GM21737 (cell line): ENCODE measurements around the gene TNXB.
A peak's percentile ranks its signal among the peaks of the same experiment; 100 is the strongest.

Source experiments
- ATAC-seq: cut with Tn5 transposase; IDR thresholded peaks from one replicate; pipeline ENCODE4 v1.9.1; 2021; ENCODE audit warnings: mild to moderate bottlenecking, moderate library complexity; ENCODE audit not compliant: unreplicated experiment

Gene TNXB, protein sequence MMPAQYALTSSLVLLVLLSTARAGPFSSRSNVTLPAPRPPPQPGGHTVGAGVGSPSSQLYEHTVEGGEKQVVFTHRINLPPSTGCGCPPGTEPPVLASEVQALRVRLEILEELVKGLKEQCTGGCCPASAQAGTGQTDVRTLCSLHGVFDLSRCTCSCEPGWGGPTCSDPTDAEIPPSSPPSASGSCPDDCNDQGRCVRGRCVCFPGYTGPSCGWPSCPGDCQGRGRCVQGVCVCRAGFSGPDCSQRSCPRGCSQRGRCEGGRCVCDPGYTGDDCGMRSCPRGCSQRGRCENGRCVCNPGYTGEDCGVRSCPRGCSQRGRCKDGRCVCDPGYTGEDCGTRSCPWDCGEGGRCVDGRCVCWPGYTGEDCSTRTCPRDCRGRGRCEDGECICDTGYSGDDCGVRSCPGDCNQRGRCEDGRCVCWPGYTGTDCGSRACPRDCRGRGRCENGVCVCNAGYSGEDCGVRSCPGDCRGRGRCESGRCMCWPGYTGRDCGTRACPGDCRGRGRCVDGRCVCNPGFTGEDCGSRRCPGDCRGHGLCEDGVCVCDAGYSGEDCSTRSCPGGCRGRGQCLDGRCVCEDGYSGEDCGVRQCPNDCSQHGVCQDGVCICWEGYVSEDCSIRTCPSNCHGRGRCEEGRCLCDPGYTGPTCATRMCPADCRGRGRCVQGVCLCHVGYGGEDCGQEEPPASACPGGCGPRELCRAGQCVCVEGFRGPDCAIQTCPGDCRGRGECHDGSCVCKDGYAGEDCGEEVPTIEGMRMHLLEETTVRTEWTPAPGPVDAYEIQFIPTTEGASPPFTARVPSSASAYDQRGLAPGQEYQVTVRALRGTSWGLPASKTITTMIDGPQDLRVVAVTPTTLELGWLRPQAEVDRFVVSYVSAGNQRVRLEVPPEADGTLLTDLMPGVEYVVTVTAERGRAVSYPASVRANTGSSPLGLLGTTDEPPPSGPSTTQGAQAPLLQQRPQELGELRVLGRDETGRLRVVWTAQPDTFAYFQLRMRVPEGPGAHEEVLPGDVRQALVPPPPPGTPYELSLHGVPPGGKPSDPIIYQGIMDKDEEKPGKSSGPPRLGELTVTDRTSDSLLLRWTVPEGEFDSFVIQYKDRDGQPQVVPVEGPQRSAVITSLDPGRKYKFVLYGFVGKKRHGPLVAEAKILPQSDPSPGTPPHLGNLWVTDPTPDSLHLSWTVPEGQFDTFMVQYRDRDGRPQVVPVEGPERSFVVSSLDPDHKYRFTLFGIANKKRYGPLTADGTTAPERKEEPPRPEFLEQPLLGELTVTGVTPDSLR (N-terminal part only)

DNA sequence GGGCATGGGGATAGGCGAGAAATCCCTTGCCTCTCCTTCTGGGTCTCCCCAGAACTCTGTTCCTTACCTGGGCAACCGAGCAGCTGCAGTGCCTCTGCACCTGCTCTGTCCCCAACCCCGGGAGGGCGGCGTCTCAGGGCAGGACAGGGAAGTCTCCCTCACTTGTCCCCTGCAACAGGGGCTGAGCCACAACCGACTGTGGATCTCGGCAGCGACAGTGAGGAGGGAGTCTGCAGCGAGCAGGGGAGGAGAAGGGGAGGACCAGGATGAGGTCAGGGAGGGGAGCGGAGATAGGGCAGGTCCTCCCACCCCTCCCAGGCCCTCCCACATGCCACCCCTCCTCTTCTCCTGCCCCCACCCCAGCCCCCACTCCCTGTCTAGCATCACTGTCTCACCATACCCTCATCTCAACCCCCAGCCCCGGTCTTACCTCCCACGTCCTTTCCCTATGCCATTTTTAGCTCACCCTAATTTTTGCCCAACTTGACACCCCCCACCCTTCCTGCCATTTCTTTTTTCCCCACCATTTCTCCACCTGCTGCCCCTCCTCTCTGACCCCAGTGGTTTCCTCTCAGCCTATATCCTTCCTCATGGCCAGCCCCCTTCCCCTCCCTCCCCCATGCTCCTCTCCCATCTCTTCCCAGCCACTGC is at the start of gene TNXB:
Gene TNXB, minus strand, starts transcription at position 225 of the 651 bp plus-strand sequence. CDS start 11,140 bp downstream, outside the sequence.
- ATAC-seq = no peak

- ATAC-seq = no peak
These were observed 48.9 kb upstream of the TNXB start for GRCh38 chr6:32158052-32158451.

GRCh38 chr6:32156891-32157290 is 47.8 kb upstream of the TNXB start:
- ATAC-seq = no peak

DNA sequence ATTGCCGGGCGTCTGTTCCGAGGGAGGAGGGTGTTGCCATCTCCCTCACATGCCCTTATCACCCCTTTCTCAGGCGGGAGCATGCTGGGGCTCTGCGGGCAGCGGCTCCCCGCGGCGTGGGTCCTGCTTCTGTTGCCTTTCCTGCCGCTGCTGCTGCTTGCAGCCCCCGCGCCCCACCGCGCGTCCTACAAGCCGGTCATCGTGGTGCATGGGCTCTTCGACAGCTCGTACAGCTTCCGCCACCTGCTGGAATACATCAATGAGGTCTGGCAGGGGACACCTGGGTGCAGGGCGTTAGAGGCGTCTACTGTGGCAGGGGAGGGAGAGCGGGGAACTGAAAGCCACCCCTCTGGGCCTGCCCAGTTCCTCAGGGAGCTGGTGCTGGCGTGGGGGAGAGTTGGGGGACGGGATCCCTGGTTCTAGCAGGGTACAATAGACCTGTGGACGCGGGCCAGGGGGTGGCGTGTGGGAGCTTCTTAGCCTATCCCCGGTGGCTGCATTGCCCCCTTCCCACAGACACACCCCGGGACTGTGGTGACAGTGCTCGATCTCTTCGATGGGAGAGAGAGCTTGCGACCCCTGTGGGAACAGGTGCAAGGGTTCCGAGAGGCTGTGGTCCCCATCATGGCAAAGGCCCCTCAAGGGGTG is 45.5 kb upstream of the TNXB start:
- ATAC-seq = peak; percentile 56

- ATAC-seq = peak; percentile 11
These were observed 44.7 kb upstream of the TNXB start, which contains the start of gene PPT2 for GRCh38 chr6:32153564-32154513. TSS of gene PPT2 (plus strand) at chr6:32154141. CDS start at chr6:32154595, 454 bp downstream.

- no peak for ATAC-seq
These were observed 43.8 kb upstream of the TNXB start for GRCh38 chr6:32152769-32153563.

GRCh38 chr6:32151863-32152768 is 43.0 kb upstream of the TNXB start, which contains the start of gene PRRT1:
TSS of gene PRRT1 (minus strand) at chr6:32151939. CDS start at chr6:32151827, 112 bp downstream.
- ATAC-seq = no peak

DNA sequence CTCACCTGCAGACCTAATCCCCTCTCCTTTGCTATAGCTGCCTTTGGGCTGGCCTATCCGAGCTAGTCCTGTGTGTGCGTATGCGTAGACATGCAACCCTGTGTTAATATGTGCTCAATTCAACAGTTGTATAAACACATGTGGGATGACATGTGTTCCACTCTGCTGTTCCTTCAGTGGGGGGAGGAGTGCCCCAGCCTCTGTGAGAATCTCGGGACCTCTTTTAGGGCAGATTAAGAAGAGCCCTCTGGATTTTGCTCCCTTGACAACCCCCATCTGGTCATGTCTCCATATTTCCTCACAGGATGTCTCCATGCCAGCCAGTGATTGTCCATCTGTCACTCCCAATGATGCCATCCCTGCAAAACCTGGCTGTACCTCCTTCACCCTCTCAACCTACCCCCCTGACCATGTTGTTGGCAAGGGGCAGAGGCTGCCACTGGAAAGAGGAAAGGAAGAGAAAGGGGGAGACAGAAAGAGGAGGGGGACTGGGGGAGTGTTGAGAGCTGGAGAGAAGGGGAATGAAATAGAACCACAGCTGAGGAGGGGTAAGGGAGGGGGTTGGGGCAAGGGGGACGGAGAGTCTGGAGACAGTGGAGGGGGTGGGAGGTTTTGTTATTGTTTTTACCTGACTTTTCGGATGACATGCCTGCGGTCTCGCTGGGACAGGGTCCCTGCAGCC is 42.2 kb upstream of the TNXB start:
- no peak for ATAC-seq

- ATAC-seq = no peak
These were observed 41.1 kb upstream of the TNXB start for GRCh38 chr6:32149932-32150870.

- ATAC-seq = no peak
These were observed 40.1 kb upstream of the TNXB start for GRCh38 chr6:32149092-32149755.

DNA sequence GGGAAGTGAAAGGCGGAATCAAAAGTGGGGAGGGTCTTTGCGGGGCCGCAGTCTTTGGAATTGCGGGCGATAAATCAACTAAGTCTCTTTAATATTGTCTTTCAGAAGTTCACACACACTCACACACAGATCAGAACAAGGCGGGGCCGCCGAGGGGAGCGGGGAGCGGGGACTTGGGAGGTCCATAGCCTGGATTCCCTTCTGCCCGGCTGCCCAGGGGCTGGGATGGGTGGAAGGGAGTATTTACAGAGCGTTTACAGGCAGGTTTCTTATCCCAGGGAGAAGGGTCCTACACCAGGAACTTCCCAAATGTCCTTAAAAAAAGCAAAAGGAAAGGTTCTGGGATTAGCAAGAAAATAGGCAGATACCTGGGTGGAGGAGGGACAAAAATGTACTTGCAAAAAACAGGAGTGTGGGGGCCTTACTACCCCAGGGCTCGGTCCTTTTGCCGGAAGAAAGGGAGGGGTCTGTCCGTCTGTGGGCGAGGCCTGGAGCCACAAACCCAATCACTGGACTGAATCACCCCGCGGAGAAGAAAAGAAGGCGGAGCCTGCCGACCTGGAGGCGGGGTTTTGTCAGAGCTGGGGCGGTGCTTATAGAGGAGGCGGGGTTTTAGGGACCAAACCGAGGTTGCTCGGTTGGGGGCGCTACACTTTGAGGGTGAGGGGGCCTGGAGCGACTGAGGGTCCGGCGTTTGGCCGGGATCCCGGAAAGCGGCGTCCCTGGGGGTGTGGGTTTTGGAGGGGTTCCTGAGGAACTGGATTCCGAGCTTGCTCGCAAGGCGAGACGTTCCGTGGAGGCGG is 39.4 kb upstream of the TNXB start:
- no peak for ATAC-seq

DNA sequence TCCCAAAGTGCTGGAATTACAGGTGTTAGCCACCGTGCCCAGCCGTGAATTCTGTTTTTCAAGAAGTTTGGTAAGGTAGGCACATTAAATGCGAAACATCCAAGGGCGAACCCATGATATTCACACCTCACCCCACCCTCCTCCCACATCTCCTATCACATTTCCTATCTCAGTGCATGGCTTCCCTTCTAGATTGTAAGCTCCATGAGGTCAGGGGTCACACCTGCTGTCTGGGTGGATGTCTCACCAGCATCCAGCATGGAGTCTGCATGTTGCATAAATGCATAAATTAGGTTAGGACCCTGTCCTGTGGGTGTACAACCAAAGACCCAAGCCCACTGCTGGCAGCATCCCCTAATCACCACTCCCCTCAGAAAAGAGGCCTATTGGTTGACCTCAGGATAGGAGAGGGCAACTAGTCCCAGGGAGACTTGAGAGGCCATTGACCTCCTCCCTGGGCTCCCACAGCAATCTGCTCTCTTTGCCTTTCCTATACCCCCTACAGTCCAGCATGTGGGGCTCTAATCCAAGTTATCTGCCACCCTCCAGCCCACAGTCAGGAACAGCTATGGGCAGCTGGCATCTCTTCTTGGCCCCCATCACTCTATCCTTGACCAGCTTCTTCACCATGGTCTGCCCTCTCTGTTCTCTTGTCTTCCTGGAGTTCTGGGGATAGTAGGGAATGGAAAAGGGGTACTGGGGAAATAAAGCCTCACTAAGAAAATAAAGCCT is 38.4 kb upstream of the TNXB start:
- no peak for ATAC-seq

DNA sequence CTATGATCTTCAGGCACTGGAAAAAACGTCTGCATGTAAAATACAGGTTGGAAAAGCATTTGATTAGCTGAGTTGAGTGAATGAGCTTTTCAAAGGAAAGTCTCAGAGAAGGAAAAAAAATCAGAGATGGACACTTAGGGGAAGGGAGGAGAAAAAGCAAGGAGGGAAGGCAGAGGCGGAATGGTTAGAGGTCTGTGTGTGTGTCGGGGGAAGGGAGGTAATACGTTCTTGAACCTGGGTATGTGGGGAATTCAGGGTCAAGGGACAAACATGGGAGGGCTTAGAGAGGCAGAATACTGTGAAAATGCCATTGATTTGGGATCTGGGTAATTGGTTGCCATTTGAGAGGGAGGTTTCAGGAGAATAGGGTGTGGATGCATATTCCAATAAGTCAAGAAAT is 37.5 kb upstream of the TNXB start:
- ATAC-seq = no peak
